Fibroblast of gingiva (primary cell): ENCODE measurements around the gene ADAMTS14.

Source experiments
- DNase-seq: peaks from one replicate; pipeline ENCODE4 v3.0.0-alpha.2; 2011; ENCODE audit warnings: low read depth

Gene ADAMTS14

DNA sequence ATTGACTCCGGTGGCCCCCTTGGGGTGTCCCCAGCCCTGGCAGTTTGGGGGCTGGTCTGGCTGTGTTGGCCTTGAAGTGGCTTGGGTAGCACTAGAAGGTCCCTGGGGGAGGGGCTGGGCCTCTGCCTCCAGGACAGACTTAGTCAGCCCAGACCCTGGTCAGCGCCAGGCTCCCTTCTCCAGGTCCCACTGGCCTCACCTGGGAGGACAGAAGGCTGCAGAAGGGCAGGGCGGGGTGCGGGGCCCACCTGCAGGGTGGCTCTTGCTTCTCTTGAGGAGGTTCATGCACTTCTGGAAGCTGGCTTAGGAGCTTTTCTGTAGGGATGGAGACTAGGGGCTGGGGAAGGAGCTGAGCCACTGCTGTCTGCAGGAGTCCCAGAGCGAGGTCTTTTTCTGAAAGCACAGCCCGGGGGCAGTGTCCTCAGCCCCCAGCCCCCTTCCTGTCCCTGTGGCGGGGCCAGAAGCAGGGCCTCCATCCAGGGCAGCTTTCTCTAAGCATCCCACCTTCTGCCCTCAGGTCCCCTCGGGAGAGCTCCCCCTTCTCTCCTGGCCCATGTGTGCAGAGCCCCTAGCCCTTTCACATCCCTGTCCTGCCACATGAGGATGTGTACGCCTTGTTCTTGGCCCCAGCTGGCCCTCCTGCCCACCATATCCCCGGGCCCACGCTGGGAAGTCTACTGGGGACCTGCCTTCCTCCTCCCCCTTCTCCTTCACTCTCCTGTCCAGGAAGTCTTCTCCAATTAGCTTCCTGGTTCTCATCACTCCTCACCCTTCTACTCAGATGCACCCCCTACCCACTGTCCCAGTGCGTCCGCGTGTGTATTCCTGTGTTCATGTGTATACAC, 101.9 kb downstream of the ADAMTS14 start:
- DNase-seq = no peak

DNA sequence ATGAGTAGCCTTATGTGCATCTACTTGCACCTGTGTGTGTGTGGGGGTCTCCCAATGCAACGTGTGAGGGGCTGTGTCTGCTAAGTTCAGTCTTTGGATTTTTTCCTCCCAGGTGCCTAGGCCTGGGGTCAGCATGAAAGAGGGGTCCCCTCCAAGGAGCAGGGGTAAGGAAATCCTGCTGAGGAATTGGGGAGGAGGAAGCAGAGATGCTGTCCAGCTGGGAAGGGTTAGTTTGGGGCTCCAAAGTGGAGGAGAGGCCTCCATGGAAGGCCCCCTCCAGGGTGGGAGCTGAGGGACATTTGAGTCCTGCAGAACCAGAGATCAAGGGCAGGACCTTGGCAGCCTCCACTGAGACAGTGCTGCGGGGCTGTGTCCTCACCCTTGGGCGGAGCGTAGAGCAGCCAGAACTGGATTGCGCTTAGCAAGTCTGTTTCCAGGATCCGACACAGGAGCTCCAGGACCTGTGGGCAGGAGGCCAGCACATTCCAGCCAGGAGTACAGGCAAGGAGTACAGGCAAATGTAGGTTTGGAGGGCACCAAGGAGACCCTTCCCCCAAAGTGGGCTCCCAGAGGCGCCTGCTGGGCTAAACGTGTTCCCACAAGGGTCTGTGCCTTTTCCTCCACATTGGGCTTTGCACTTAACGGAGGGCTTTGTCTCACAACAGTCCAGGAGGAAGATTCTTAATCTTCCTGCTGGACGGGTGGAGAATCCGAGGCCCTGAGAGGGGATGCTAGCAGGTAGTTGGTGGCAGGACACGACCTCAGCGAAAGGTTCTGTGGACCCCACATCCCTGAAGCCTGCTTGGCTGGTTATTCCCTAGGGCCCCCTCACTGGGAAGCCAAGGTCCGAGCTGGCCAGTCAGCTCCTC, 102.7 kb downstream of the ADAMTS14 start:
- no peak for DNase-seq

DNA sequence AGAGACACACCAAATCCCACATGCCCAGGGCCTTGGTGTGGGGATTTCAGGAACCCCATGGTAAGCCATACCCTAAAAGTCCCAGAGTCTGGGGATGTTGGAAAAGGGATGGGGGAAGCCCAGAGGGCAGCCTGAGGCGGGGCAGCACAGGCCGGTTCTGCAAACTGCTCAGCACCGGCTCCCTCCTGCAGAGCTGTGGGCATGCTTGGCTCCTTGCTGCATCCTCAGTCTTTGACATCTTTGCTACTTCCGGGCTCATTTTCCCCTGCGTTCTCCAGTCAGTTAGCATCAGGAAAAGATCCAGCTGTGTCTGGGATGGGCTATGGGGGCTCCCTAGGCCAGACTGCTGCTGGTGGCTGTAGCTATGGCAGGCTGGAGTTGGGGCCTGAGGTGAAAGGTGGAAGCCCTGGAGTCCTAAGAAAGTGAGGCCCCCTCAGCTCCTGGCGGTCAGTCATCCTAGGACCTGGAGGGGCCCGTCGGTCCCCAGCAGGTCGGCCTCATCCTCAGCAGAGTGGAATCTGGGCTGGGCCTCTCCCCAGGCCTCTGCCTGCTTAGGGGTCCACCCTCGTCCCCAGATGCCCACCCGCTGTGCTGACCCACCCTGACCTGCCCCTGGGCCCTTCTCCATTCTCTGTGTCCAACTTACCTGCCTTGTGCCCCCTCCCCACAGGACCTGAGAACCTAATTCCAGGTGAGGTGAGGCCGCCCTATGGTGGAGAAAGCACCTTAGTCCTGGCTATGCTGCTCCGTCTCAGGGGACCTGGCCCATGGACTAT, 103.6 kb downstream of the ADAMTS14 start:
- no peak for DNase-seq

DNA sequence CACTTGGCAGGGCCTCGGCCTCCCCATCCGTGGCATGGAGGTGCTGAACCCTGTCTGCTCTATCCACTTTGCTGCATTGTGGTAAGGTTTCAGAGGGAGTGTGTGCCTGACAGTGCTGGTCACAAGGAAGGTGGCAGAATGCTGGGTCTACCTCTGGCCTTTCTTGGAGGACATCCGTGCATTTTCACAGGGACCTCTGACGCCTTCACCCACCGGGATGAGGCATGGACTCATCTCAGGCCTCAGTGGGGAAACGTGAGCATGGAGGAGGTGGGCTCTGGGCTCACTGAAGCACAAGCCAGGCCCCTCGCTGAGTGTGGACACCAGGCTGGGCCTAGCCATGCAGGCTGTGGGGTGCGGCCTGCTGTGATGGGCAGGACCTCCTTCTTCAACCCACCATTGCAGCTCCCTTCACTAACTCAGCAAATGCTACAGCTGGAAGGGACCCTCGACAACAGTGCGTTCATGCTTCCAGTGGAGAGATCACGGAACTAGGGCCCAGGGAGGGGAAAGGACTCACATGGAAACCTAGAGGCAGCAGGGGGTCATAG, 104.2 kb downstream of the ADAMTS14 start:
- DNase-seq = no peak

DNA sequence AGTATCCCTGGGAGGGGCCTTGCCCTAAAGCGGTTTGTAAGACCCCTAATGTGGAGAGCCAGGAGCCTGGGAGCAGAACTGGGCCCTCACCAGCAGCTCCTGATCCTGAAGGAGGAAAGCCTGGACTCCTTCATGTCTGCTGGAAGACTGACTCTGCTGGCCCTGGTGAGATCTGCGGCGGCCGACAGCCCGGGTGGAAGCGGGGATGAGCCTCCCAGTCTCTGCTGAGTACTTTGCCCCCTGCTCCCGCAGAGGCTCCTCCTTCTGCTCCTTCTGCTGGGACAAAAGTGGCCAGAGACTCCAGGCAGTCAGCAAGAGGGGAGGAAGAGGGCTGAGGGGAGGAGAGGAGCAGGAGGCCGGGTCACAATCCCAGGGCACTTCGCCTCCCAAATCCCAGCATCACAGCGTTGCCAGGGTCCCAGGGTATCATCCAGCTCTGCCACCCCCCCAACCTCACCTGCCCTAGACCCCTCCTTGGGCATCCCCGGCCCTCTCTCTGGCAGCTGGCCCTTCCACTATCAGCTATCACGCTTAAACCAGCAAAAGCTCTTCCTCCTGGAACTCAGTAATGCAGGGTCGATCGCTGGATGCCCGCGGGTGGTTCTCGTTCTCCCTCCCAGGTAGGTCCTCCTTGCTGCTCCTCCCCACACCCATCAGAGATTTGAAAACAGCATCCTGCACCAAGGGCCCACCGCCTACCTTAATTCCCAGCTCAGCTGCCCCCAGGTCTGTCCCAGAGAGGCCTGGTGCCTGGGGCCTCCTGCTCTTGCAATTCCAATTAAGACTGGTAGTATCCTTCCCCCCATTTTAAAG, 105.0 kb downstream of the ADAMTS14 start:
- no peak for DNase-seq

DNA sequence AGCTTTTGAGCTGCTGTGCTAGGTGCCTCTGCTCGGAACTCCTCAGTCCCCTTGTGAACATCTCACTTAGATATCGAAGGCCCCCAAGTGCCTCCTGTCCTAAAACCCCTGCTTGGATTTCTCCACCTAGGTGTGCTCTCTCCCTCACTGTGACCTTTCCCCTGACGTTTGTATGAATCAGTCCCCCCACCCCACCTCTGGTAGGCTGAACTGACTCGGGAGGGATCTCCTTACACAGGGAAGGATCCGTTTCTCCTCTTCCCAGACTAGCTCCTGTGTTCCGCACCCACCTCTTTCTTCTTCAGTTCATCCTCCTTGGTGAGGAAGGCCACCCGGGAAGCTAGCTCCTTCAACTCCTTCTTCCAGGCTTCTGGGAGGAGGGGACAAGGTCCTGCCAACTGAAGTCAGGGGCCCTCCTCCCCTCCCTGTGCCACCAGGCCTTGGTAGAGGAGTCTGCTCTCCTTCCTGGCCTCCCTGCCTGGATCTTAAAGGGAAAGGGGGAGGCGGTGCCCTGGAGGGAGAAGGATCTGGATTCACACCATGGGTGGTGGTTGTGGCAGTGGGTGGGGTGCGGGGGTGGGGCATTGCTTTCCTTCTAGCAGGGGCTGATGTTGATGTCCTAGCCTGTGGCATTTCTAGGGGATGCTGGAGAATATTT, 106.1 kb downstream of the ADAMTS14 start:
- no peak for DNase-seq

DNA sequence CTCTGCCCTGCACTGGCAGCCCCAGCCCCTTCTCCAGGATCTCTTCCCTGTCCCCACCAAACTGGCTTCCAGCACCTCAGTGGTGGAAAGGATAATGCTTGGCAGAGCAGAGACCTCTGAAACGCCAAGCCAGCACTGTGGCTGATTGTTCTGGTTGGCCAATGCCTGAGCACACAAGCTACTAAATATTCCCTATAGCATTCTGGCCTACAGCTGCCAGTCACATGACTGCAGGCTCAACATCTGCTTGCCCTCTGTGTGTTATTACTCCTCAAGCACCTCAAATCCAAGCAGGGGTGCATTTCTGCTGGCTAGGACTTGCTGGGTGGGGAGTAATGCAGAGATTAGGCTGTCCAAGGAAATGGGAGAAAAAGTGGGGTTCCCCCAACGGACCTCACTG, 106.8 kb downstream of the ADAMTS14 start:
- DNase-seq = no peak

DNA sequence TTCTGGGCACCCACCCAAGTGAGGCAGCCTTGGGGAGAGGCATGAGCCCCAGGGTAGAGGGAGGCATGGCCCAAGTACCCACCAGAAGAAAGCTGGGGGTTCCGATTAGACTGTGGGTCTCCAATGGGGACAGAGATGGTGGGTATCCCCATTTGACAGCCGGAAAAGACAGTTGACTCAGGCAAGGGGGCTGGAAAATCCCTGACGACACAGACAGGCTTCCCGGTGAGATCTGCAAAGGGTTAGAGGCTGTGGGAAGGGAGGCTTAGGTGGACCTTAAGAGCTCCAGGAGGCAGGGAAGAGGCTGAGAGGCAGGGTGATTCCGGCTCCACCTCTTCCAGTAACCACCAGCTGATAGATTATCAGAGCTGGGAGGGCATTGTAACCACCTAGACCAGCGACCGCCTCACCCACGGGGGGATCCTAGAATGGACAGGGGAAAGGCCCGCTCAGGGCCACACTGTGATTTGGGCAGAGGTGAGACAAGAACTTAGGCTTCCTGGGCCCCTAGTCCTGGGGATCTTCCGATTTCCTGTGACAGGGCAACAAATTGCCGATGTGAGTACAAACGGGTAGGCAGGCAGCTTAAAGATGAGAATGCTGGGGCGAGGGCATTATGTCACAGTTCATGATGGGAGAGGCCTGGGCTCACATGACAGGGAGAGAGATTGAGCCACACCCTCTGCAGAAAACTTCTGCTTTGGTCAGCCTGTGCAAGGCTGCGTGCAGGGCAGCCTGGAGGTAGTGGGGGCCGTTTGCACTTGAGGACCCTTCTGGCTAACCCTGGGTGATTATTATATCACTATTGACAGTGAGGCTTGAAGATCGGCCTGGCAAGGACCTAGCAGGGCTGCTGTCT, 107.4 kb downstream of the ADAMTS14 start:
- no peak for DNase-seq

DNA sequence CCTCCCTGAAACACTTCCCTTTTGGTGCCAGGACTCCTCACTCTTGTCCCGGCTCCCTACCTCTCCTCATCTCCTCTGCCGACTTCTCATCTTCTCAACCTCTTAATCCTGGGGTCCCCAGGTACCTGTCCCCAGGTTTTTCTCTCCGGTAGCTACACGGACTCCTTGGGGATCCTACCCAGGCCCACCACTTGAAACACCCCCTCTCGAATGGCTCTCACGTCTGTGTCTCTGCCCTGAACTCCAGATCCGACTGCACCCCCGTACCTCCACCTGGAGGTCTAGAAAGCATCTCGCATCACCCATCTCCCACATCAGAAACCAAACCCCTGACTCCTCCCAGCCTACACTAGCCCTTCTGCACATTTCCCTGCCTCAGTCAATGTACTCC, 108.1 kb downstream of the ADAMTS14 start:
- DNase-seq = no peak

DNA sequence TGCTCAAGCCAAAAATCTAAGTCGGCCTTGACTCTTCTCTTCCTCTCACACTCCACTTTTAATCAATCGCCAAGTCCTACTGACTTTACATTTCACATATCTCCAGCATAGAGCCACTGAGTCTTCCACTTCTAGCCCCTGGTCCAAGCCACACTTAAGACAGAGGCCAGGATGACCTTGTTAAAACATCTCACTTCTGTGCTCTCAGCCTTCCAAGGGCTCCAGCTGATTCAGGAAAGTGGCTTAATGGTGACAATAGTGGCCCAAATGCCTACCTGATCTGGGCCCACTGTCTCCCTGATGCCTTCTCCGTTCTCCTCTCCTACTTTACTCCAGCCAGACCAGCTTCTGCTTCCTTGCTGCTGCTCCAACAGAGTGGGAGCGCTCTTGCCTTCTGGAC, 108.5 kb downstream of the ADAMTS14 start:
- no peak for DNase-seq

DNA sequence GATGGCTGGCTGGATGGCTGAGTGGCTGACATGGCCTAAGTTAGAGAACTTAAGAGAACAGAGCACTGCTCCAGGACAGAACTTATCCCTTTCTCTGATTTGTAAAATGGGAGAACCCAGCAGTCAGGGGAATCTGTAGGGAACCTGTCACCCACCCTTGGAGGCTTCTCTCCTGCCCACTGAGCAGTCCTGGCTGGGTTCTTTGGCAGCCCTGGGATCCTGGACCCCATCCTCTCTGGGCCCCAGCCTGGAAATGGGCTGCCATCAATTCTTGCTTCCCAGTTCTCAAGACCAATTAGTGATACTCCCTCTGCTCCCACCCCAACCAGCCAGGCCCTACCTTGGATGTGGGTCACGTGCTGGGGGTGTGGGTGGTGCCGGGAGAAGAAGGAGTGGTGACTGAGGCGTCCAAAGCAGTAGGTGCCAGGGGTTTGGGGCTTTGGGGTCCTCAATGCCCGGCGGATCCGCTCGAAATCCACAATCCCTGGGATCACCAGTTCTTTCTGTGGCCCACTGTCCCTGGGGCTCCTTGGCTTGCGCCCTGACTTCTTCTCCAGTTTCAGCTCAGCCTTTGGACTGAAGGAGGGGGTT, 109.2 kb downstream of the ADAMTS14 start:
- DNase-seq = no peak

DNA sequence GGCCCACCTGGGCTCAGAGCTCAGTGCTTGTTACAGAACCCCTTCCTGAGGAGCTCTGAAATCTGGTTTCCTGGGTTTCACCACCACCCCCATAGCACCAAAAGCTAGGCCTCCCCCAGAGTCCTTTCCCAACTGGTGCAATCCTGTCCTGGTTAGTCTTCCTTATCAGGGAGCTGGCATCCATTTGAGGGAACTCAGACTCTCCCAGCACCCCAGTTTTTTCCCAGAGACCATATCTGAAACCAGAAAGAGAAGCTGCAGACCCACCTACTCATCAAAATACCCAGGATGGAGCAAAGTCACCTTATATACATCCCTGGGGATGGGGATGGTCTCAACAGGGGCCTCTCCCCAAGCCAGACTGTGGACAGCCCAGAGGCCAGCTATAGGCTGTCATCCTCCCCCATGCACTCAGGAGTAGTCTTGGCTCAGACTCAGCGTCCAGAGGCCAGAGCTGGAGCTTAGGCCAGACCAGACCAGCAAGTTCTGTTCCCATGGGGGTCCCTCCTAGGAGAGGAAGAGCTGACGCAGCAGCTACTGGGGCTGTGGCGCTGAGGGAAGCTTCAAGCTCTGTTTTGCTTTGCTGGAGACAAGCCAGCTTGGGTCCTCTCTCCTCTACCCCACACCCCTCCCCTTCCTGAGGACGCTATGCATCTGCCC, 109.9 kb downstream of the ADAMTS14 start:
- no peak for DNase-seq

DNA sequence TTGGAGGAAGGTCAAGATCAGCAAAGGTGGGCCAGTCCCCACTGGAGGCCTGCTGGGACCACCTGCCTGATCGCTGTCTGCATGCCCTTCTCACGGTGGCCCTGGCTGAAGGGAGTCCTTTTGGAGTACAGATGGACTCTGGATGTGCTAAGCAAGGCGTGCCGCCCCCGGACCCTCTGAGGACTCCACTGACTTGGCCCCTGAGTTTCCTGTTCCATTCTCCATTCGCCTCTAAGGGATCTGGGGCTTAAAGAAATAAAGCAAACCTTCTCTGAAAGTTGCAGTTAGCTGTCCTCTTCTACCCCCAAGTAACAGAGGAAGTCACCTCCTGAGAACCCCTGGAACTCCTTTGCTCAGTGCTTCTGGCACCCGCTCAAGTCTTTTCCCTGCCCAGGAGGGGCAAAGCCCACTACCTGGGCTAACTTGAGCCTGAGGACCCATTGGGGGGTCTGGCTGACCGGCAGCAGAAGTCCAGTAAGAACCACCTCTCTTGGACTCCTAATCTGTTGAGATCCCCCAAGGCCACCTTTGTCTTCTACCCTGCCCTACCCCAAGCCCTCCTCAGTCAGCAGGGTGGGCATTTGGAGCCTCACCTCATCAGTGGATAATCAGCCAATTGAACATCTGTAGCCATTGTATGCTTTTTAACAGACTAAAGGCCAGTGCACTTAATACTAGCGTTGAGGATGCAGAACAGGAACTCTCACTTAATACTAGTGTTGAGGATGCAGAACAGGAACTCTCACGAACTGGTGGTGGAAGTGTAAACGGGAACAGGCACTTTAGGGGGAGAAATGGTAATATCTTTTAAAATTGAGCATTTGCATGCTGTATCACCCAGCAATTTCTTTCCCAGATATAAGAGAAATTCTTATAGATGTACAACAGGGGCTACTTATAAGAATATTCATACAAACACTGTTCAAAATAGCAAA, 110.7 kb downstream of the ADAMTS14 start:
- no peak for DNase-seq

DNA sequence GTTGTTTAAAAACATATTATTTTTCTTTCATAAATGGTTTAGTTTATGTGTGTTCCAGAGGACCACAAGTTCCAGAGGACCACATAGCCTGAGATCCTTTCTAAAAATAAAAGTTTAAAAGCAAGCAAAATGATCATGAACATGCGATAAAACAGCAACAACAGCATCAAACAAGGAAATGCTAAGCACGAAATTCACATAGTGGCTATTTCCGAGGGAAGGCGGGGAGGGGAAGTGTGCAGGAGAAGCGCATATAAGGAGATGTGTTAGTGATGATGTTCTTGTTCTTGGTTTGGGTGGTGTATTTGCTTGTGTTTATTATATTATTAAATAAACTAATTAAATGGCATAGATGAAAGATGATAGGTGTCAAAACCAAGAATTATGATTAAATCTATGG, 111.7 kb downstream of the ADAMTS14 start:
- DNase-seq = no peak

DNA sequence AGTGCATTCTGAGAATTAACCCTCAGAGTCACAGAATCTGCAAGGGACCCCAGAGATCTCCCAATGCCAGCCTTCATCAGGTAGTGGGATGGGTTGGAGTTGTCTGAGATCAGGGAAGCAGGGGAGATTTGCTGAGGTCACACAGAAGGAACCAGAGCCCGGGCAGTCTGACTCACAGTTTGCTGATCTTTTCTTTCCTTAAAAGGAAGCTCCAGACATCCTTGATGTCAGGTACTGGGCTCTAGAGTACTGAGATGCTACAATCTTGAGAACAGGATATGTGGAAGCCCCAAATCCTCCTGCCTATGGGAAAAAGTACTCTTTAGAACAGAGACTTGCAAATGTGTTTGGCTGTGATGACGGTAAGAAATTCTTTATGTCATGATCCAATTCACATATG, 112.2 kb downstream of the ADAMTS14 start:
- no peak for DNase-seq

DNA sequence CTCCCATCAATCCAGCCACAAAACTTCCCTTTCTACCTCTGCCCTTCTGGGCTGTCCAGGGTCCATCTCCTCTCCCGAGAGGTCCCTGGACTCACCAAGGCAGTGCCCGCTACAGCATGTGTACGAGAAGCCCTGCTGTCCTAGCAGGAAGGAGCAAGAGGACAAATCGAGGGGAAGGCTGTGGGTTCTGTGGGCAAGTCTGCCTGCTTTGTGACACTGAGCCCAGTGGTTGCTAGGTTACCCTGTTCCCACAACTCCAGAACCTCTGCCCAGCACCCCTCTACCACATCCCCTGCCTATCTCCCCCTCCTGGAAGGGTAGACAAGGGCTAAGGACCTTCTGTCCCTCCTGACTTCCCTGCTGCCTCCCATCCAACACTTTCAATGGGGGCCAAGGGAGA, 112.9 kb downstream of the ADAMTS14 start, which contains the start of gene TBATA:
TSS of gene TBATA (minus strand) at position 188 of the 400 bp plus-strand sequence. CDS start 1,998 bp downstream, outside the sequence.
- DNase-seq = no peak

DNA sequence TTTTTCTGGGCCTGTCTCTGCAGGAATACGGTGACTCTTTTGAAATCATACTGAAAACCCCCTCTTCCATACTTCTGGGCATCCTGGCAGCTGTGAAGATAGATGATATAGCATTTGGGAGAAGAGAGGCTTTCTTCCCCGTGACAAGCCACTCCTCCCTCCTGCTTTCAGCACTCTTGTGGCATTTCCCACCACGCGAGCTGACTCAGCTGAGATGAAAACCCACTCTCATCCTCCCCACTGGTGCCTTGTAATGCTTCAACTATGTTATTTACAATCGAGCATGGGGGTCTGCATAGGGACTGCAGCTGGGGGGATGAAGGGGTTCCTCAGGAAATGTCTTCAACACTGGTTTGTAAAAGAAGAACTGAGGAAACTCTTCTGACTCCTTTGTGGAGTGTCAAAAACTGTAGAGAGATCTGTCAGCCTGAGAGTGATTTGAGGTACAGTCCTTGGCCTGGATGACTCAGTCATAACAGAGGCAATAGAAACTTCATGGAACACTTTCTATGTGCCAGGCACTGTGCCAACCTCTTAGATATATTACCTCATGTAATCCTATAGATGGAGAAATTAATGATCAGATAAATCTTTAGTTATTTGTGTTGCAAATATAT, 114.6 kb downstream of the ADAMTS14 start:
- DNase-seq = no peak
